NCI-H1105 (cell line): ENCODE results near the gene MMRN2.

Experiments used
- DNase-seq: peaks from one replicate; lab custom pipeline; 2025; lab: John Stamatoyannopoulos, UW

MMRN2 gene

DNA sequence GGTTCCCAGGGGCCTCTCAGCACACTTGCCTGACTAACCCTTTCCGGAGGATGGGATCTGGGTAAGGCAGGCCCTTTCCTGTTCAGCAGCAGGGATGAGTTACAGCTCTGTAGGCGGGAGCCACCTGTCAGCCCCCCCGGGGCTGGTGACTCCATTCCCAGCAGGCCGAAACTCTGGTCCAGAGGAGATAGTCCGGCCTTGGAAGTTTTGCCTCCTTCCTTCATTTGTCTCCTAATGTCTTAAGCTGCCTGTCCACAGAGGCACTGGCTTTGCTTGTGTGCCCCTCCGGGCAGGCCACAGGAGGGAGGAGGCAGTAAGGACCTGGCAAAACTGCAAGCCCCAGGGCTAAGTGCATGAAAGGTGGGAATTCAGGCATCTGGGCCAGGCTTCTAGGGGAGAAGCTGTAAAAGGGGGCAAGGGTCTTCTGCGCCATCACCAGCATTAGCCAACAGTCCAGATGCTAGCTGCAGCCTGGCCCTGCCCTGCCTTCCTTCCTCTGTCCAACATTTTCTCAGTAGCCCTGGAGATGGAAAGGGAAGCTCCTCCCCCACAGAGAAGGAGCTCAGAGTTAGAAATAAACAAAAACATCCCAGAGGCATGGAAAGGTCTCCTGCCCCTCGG is 12.1 kb upstream of the MMRN2 start:
- no peak for DNase-seq

DNA sequence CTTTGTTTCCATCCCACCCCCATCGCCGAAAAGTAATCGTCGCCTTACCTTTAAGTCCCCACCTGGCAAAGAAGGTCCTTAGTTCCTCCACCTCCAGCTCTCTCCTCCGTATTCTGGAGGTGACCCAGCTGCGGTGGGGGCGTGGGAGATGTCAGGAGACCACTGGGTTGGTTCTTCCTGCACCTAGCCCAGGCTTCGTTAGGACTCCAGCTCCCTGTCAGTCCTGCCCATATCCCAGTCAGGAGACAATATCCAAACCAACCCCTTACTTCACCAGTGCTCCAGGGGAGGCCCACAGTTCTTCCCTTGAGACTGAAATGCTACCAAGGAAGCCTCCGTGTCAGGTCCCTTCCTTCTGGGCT is 11.6 kb upstream of the MMRN2 start:
- DNase-seq, result no peak

GRCh38 chr10:86968271-86968993 is 11.0 kb upstream of the MMRN2 start, which contains the start of gene ADIRF:
TSS of gene ADIRF (plus strand) at chr10:86968482. CDS start at chr10:86968545, 63 bp downstream.
- DNase-seq, result no peak

- no peak for DNase-seq
Measured at GRCh38 chr10:86967481-86967941, 10.1 kb upstream of the MMRN2 start.

GRCh38 chr10:86965986-86966654 is 8.7 kb upstream of the MMRN2 start:
- DNase-seq, result no peak

DNA sequence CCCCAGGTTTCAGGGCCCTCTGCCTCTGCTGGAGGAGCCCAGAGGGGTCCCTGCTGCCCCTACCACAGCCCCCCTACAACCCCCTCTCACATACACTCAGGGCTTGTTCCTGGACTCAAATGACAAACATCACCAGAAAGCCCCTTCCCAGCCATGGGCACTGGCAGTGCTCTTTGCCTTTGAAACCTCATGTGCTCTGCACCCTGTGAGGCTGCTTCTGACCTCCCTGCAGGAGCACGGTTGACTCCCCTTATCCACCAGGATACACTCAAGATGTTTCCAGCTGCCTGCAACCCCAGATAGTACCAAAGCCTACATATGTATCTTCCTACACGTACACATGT is 7.4 kb upstream of the MMRN2 start:
- no peak for DNase-seq

GRCh38 chr10:86964061-86964846 is 6.8 kb upstream of the MMRN2 start:
- DNase-seq, result no peak

GRCh38 chr10:86963341-86963919 is 6.0 kb upstream of the MMRN2 start:
- DNase-seq, result no peak

GRCh38 chr10:86962981-86963310 is 5.5 kb upstream of the MMRN2 start:
- no peak for DNase-seq

DNA sequence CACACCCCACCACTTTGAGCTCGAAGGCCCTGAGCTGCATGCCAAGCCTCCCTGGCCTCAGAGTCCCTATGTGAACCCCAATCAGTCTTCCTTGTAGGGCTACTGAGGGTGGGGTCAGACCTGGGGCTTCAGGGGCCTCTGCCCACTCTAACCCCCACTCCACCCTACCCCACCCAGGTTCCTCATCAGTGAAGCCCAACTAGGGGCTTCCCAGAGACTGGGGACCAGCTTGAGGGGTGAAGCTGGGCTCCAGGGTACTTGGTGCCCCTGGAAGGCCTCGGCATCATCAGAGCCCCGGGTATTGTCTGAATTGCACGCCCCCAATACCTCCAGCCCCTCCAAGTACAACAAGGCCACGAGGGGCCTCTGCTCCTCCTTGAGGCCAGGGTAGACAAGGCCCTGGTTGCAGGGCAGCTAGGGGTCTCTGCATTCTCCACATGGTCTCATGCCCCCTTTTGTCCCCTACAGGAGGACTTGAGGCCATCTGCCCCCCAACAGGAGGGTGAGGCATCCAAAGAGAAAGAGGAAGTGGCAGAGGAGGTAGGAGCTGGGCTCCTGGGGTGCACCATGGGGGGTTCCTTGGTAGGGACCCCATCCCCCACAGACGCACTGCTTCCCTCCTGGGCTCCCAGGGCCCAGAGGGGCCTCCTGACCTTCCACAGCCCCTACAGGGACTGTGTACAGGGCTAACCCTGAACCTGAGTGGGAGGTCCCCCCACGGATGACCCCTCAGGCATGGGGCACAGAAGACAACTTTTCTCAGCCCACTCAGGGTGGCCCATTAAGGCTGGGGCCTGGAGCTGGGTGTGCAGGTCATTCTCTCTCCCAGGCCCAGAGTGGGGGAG is 4.9 kb upstream of the MMRN2 start:
- no peak for DNase-seq

- no peak for DNase-seq
Measured at GRCh38 chr10:86961481-86962091, 4.2 kb upstream of the MMRN2 start.

GRCh38 chr10:86960863-86961434 is 3.5 kb upstream of the MMRN2 start:
- no peak for DNase-seq

DNA sequence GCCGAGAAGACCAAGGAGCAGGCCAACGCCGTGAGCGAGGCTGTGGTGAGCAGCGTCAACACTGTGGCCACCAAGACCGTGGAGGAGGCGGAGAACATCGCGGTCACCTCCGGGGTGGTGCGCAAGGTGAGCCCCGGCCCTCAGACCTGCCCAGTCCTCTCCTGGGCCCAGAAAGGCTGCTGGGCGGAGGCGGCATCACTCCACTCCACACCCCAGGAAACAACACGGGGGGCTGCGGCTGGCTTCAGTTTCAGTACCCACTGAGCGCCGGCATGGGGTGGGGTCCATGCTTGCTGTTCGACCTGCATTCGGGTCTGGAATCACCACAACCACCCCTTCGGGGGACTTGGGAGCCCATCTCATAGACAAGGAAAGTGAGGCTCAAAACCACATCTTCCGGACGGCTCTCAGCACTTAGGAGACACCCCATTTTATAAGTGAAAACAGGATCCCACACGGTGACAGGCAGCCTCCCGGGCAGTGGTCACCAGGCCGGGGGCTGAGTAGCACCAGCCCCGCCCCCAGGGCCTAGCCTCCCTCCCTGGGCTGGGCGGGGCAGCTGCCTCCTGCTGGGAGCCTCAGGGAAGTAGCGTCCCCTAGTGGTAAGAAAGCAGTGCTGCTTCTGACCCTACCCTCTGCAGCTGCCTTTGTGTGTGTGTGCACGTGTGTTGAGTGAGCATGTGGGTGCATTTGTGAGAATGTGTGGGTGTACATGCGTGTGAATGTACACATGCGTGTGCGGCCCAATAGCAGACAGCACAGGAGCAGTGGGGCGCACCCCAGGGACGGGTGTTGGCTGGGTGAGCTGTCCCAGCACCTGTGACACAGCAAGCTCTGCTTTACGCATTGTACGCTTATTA is 2.8 kb upstream of the MMRN2 start:
- DNase-seq, result no peak

- DNase-seq, result no peak
Measured at GRCh38 chr10:86959737-86960002, 2.3 kb upstream of the MMRN2 start.

DNA sequence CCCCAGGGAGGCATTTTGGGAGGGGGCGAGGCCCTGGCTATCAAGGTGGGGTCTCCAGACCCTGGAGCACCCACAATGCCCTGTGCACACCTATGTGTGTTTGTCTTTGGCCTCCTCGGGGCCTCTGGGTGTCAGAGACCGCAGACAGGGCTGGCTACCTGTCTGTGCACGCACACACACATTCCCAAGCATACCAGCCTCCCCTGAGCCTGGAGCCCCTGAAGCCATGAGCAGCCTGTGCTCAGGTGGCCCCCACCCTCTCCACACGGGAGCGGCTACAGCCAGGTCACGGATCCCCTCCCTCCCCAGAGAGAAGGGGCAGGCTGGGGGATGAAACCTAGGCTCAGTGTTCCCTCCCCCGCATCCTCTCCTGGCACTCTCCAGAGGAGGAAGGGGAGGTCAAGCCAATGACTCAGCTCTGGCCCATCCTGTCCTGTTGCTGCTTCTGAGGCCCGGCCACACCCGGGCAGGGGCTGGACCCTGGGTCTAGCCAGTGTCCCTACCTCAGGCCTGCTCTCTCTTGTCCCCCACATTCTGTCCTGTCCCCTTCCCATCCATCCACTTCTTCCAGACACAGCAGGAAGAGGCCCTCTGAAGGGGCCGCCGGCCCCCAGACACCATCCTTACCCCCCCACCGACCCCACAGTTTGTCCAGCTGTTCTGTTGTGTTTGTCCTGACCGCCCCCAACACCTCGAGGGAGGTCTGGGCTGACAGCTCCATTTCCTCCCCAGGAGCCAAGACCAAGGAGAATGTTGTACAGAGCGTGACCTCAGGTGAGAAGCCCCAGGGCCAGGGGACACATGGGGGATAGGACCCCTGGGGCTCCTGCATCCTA is 1.7 kb upstream of the MMRN2 start:
- no peak for DNase-seq

GRCh38 chr10:86958116-86958900 is 893 bp upstream of the MMRN2 start, which contains the start of gene SNCG:
TSS of gene SNCG (plus strand) at chr10:86958599. CDS start at chr10:86958698, 99 bp downstream.
- DNase-seq, result no peak

GRCh38 chr10:86956848-86957448 is 467 bp downstream of the MMRN2 start:
- DNase-seq, result no peak
